Body of pancreas (tissue), 4 donors: ENCODE results near the gene PPM1H.

Experiments
- POLR2A ChIP-seq, 3 donors: fragments of 450-650 bp; IDR thresholded peaks; one replicate each; pipeline ENCODE4 v1.6.1; 2016; ENCODE audit warnings: antibody characterized with exemption in 3 of 3, mild to moderate bottlenecking in 2 of 3
- TF ChIP-seq, protein P1 (sequence below), 7 experiments: fragments of 450-650 bp in 4 of 7; fragments of 200-600 bp in 3 of 7; sonication (generic) in 3 of 7; IDR thresholded peaks; one replicate each; pipeline ENCODE4 v1.5.1; 2016 to 2019; ENCODE audit warnings: antibody characterized with exemption in 7 of 7

DNA sequence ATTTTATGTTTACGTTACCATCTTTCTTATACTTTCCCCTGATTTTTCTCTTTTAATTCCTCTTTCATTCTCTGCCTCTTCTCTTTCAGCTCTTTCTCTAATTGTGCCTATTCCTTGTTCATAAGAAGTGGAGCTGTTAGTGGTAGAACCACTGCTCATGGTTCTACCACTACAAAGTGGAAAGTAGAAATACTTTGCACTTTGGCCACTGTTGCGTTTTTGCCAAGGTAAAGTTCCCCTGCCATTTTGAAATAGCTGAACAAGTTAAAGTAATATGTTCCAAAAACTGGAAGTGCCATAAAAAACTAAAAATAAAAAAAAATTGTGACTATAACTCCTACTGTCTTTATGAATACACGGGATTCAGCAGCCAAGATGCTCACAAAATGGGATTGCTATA is 337.7 kb downstream of the PPM1H start:
- TF ChIP-seq, protein P1, sequence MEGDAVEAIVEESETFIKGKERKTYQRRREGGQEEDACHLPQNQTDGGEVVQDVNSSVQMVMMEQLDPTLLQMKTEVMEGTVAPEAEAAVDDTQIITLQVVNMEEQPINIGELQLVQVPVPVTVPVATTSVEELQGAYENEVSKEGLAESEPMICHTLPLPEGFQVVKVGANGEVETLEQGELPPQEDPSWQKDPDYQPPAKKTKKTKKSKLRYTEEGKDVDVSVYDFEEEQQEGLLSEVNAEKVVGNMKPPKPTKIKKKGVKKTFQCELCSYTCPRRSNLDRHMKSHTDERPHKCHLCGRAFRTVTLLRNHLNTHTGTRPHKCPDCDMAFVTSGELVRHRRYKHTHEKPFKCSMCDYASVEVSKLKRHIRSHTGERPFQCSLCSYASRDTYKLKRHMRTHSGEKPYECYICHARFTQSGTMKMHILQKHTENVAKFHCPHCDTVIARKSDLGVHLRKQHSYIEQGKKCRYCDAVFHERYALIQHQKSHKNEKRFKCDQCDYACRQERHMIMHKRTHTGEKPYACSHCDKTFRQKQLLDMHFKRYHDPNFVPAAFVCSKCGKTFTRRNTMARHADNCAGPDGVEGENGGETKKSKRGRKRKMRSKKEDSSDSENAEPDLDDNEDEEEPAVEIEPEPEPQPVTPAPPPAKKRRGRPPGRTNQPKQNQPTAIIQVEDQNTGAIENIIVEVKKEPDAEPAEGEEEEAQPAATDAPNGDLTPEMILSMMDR (IDR thresholded peaks at IDR 0.05) = no peak
- no peak for TF ChIP-seq POLR2A (IDR thresholded peaks at IDR 0.05)
